ENCODE data around the gene CC2D1A. TPM values are rescaled to one million over a fixed set of nuclear protein-coding genes. Genes with fewer than 3 reads are reported as not detected.
"Not testable (repeated sequence)": the region's sequence is repeated elsewhere in the genome, so short reads cannot be mapped to it uniquely, and the experiment has no call there.

Gene CC2D1A
- polyA plus RNA-seq, 1 experiment, result 5.1 TPM

- TF ChIP-seq CTCF (IDR thresholded peaks at IDR 0.05; ENCODE audit: low read depth, low read length), result no peak
- H3K27me3 ChIP-seq (ENCODE audit: control insufficient read depth, insufficient read depth, low read length), result no peaks in the 10 kb centered on the region
- peaks cover 11% of the 10 kb centered on the region for H3K9me3 ChIP-seq (ENCODE audit: control insufficient read depth, insufficient read depth, low read length)
- no peak for DNase-seq (ENCODE audit: low read depth, low spot score)
- H3K27ac ChIP-seq (ENCODE audit: low read depth, low read length), result no peak overlapping the region
- no peak overlapping the region for H3K4me3 ChIP-seq (ENCODE audit: low read depth, low read length)
- POLR2A ChIA-PET, result interaction anchor here (1.1 kb wide), 1 partner anchor 17 kb away, joined by 4 read pairs; the partner anchor contains the start of gene PODNL1
- CTCF ChIA-PET, result interaction anchor here (0.6 to 1.8 kb wide), 3 partner anchors 40 to 154 kb away, joined by 3 to 4 read pairs (median 3); no protein-coding TSS in a partner anchor
These were observed 15.1 kb downstream of the CC2D1A start for GRCh38 chr19:13920940-13921747.

- H3K27ac ChIP-seq (ENCODE audit: low read depth, low read length); POLR2A ChIA-PET; H3K4me3 ChIP-seq (ENCODE audit: low read depth, low read length); H3K27me3 ChIP-seq (ENCODE audit: control insufficient read depth, insufficient read depth, low read length); DNase-seq (ENCODE audit: low read depth, low spot score): not testable (repeated sequence)
- H3K9me3 ChIP-seq (ENCODE audit: control insufficient read depth, insufficient read depth, low read length), result peaks cover 11% of the 10 kb centered on the region
- CTCF ChIA-PET, result interaction anchor here (1.8 kb wide), 1 partner anchor 153 kb away, joined by 3 read pairs; no protein-coding TSS in a partner anchor
These were observed 16.1 kb downstream of the CC2D1A start for GRCh38 chr19:13922118-13922517.

- Histone ChIP-seq H3K27ac (ENCODE audit: low read depth, low read length) (no peak overlapping the region), H3K27me3 (ENCODE audit: control insufficient read depth, insufficient read depth, low read length) (no peaks in the 10 kb centered on the region), H3K9me3 (ENCODE audit: control insufficient read depth, insufficient read depth, low read length) (peaks cover 11% of the 10 kb centered on the region), H3K4me3 (ENCODE audit: low read depth, low read length) (no peak overlapping the region)
- POLR2A ChIA-PET, result no interaction called here
- no peak for DNase-seq (ENCODE audit: low read depth, low spot score)
- CTCF ChIA-PET, result no interaction called here
- no peak for TF ChIP-seq CTCF (IDR thresholded peaks at IDR 0.05; ENCODE audit: low read depth, low read length)
These were observed 17.4 kb downstream of the CC2D1A start for GRCh38 chr19:13923194-13923987.

- no peak for DNase-seq (ENCODE audit: low read depth, low spot score)
- POLR2A ChIA-PET, result no interaction called here
- H3K27ac ChIP-seq (ENCODE audit: low read depth, low read length), result no peak overlapping the region
- peaks cover 4% of the 10 kb centered on the region for H3K9me3 ChIP-seq (ENCODE audit: control insufficient read depth, insufficient read depth, low read length)
- no peak for TF ChIP-seq CTCF (IDR thresholded peaks at IDR 0.05; ENCODE audit: low read depth, low read length)
- H3K4me3 ChIP-seq (ENCODE audit: low read depth, low read length), result no peak overlapping the region
- no peaks in the 10 kb centered on the region for H3K27me3 ChIP-seq (ENCODE audit: control insufficient read depth, insufficient read depth, low read length)
- CTCF ChIA-PET, result no interaction called here
These were observed 20.0 kb downstream of the CC2D1A start for GRCh38 chr19:13926010-13926409.

GRCh38 chr19:13926715-13927114 is 20.7 kb downstream of the CC2D1A start:
- H3K27ac ChIP-seq (ENCODE audit: low read depth, low read length), result no peak overlapping the region
- no peaks in the 10 kb centered on the region for H3K27me3 ChIP-seq (ENCODE audit: control insufficient read depth, insufficient read depth, low read length)
- CTCF ChIA-PET, result no interaction called here
- H3K9me3 ChIP-seq (ENCODE audit: control insufficient read depth, insufficient read depth, low read length), result no peaks in the 10 kb centered on the region; the same call in 1 of the 2 replicates
- POLR2A ChIA-PET, result no interaction called here
- TF ChIP-seq CTCF (IDR thresholded peaks at IDR 0.05; ENCODE audit: low read depth, low read length), result no peak
- no peak for DNase-seq (ENCODE audit: low read depth, low spot score)
- H3K4me3 ChIP-seq (ENCODE audit: low read depth, low read length), result no peak overlapping the region
